Middle frontal gyrus (tissue), 1 donor: ENCODE data around the gene ASRGL1.

Experiments
- DNase-seq: peaks from one replicate; pipeline ENCODE4 v3.0.0-alpha.2; 2015; ENCODE audit warnings: low spot score; ENCODE audit errors: extremely low spot score

Gene ASRGL1

DNA sequence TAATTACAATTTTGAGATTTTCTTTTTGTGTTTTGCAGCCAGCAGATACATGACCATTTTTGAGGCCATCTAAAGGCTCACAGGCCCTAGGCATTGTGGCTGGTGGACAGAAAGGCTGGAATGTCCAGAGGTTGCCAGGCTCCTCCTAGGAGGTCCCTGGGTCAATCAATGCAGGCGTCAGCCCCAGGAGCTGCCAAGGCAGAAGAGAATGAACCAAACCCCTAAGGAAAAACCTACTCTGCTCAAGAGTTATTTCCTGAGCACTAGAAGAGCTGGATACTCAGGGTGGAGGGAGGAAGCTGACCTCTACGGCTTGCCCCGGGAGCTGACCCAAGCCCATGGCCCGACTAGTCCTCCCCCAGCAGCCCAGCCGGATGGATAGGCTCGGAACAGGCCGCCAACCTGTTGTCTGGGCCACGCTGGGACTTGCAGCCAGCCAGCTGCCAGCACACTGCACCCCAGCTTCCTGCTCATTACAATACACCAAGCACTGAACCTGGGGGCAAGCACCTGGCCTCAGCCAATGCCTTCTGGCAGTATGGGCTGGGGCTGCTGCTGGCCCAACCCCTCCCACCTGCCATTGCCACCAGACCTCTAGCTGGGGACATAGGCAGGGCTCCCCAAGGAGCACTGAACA, 75.9 kb downstream of the ASRGL1 start:
- no peak for DNase-seq

- DNase-seq = no peak
Measured at GRCh38 chr11:62416596-62416995, 79.3 kb downstream of the ASRGL1 start.

DNA sequence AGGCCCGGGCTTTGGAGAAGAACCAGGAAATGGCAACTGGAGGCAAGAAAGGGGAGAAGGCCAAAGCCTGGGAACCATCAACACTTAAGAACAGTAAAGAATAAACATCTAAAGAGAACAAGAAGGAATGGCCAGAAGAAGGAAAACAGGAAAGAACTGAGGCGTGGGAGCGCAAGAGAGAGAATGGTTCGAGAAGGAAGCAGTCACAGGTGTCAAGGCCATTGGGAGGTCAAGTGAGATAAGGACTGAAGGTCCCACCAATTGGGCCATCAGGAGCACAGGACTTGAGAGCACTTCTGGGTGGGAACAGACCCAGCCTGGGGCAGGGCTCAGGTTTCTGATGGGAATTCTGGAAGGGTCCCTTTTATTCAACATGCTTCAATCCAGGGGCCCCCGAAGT, 80.9 kb downstream of the ASRGL1 start:
- no peak for DNase-seq

DNA sequence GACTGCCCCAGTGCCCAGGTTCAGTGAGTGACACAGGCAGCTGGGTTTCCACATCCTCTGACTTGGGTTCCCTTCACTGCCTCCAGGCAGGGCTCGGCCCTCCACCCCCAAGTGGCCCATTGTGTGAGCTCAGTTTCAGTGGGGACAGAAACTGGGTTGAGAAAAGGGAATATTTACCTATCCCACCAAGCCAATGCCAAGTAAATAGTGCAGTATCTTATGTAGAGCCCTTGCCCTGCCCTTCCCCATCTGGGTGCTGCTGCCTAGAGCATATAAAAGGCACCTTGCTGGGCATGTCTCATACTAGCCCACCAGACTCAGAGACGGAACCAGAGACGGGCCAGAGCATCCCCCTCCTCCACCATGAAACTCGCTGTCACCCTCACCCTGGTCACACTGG, 81.5 kb downstream of the ASRGL1 start, which contains the start of gene SCGB1A1:
Gene SCGB1A1 (plus strand): TSS at position 301 of the 400 bp plus-strand sequence. CDS start 63 bp downstream, at position 364.
- no peak for DNase-seq

- DNase-seq = no peak
Measured at GRCh38 chr11:62419314-62419929, 82.2 kb downstream of the ASRGL1 start.

- no peak for DNase-seq
Measured at GRCh38 chr11:62419943-62420342, 82.7 kb downstream of the ASRGL1 start.

- no peak for DNase-seq
Measured at GRCh38 chr11:62420882-62421281, 83.6 kb downstream of the ASRGL1 start.

GRCh38 chr11:62421996-62422395, 84.7 kb downstream of the ASRGL1 start:
- DNase-seq = no peak

GRCh38 chr11:62423012-62423411, 85.8 kb downstream of the ASRGL1 start:
- DNase-seq = no peak

DNA sequence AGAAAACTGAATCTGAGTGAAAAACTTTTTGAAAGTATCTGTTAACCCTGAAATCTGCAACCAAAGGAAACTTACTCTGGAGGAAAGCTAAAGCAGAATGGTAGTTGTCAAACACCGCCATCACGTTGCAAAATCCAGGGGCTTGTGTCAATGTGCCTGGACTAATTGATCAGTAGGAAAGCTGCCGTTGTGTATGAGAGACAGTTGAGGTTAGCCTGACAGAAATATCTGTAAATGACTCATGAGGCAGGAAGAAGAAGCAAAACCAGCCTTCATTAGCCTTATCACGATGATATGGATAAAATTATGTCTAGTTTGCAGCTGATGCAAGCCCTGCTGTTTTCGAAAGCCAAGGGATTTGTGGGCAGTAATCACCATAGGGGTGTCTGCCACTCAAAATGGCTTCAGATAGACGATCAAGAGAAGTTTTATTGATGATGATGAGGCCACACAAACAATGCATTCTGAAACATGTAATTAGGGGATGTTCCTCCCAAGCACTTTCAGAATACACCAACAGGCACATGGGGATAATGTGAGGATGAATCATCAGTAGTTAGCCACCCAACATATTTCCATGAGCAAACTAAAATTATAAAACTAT, 90.5 kb downstream of the ASRGL1 start:
- no peak for DNase-seq

GRCh38 chr11:62428871-62429560, 91.8 kb downstream of the ASRGL1 start:
- no peak for DNase-seq

GRCh38 chr11:62430425-62430824, 93.2 kb downstream of the ASRGL1 start:
- no peak for DNase-seq

DNA sequence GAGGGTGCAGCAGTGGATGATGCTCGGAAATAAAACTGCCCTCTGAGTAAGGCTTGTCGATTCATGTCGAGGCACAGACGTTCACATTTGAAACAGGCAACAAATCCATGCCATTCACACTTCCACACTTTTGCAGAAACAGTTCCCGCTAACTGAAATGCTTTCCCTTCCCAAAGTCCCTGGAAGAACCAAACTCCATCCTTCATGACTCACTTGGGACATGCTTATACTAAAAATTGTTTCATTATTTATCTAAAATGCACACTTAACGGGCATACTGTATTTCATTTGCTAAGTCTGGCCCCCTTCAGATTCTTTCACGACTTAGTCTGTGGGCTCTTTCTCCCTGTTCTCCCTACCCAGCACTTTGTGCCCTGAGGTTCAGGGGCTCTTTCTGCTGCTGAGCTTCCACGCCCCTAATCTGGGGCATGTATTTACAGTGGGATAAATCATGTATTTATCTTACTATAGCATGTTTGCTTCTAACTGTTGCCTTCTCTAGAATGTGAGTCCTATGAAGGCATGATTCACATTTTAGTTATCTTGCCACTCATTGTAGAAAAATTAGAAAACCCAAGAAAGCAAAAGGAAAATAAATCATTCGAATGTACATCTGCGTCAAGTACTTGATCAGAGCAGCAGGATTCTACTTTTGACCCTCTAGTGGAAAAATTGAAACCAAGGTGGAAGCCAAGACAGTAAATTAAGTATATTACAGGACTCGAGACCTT, 94.1 kb downstream of the ASRGL1 start:
- no peak for DNase-seq

- no peak for DNase-seq
Measured at GRCh38 chr11:62432695-62433094, 95.4 kb downstream of the ASRGL1 start.

GRCh38 chr11:62433141-62433903, 96.1 kb downstream of the ASRGL1 start:
- DNase-seq = no peak

- no peak for DNase-seq
Measured at GRCh38 chr11:62433904-62434276, 96.6 kb downstream of the ASRGL1 start.

DNA sequence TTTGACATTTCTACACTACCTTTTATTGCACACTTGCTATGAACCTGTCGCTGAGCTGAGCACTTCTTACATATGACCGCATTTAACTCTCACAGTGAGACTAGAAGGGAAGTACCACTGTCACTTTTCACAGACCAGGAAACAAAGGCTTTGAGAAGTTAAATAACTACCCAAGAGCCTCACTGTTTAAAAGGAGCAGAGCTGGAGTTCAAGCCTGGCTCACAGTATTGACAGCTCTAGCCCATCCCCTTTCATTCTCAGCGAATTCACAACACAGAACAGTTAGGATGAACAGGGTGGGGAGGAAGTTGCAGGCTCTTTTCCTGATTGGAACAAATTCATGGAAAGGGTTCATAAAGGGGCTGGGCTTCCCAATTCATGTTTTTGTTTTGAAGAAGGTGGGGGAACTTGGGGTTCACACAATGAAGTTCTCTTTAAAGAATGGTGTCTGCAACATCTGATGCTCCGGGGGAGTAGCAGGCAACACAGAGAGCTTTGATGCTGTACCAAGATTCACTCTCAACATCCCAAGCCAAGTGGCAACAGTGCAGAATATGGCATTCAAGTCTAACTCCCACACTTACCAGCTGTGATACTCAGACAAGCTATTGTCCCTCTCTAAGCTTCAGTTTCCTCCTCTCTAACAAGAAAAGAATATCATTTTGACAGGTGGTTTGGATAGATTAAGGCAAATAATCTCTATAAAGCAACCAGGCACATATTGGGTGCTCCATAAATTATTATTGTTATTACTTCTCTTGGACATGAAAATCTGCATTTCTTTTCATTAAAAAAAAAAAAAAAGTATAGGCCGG, 98.8 kb downstream of the ASRGL1 start:
- DNase-seq = peak; percentile 51

- no peak for DNase-seq
Measured at GRCh38 chr11:62437616-62438015, 100.4 kb downstream of the ASRGL1 start.

DNA sequence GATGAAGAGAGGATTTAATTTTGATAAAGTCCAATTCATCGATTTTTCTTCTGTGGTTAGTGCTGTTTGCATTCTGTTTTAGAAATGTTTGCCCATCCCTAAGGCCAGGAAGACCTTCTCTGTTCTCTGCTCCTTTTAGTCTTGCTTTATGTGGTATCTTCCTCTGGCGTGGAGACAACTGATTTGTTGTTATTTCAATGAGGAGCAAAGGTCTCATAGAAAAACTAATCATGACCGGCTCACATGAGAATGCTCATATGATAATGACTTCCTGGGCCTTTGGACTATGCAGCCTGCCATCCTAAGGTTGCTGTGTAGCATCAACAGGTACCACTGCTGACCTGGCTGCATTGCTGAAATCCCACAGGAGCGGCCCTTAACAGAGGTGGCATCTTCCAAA, 101.4 kb downstream of the ASRGL1 start:
- DNase-seq = no peak
